ENCODE results near the gene ASS1. TPM values are rescaled to one million over a fixed set of nuclear protein-coding genes. Genes with fewer than 3 reads are reported as not detected.

The ASS1 gene
- total RNA-seq, 3 donors from 2014 or later (not counting 1 experiment from before 2014, with no cell fraction given): 1.3 TPM; not detected in 2

DNA sequence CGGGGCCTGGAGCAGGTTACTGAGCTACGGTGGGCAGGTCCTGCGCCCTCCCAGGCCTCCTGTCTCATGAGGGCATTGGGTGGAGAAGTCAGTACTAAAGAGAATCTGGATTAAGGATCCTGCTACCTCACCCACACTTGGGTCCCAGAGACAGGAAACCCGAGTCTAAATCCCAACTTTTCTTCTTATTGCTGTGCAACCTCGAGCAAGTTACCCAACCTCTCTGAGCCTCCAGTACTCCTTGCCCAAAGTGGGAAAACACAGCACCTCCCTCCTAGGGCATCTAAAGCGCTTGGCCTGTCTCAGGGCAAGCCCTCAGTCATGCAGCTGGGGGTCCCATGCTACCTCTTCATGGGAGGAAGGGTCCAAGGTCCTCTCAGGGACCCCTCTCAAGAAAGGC, 28.2 kb downstream of the ASS1 start:
- Mint-ChIP-seq H3K27ac (no peak overlapping the region), H3K4me3 (no peak overlapping the region), H3K36me3 (no peaks in the 10 kb centered on the region), H3K4me1 (no peaks in the 10 kb centered on the region), H3K27me3 (ENCODE audit: low read depth in 2 of 2) (peaks cover 8 to 16% of the 10 kb centered on the region in 2 donors), H3K9me3 (no peaks in the 10 kb centered on the region)
- Histone ChIP-seq H3K9me3 (ENCODE audit: control insufficient read depth, insufficient read depth, low read length) (no peaks in the 10 kb centered on the region), H3K27me3 (ENCODE audit: control insufficient read depth, insufficient read depth, low read length) (peaks cover 8% of the 10 kb centered on the region), H3K4me3 (ENCODE audit: low read length) (no peak overlapping the region), H3K4me1 (ENCODE audit: control insufficient read depth, insufficient read depth, low read length) (no peaks in the 10 kb centered on the region), H3K27ac (ENCODE audit: low read length) (no peak overlapping the region), H3K36me3 (ENCODE audit: control insufficient read depth, insufficient read depth, low read length) (no peaks in the 10 kb centered on the region)
- intact Hi-C loops (cut with micrococcal nuclease): no loop called here
- DNase-seq (no peak), ATAC-seq (no peak)
- no peak for TF ChIP-seq CTCF (IDR thresholded peaks at IDR 0.05)
- WGBS (ENCODE audit: insufficient coverage): 82% methylated on average over 6 of the region's 6 CpGs

DNA sequence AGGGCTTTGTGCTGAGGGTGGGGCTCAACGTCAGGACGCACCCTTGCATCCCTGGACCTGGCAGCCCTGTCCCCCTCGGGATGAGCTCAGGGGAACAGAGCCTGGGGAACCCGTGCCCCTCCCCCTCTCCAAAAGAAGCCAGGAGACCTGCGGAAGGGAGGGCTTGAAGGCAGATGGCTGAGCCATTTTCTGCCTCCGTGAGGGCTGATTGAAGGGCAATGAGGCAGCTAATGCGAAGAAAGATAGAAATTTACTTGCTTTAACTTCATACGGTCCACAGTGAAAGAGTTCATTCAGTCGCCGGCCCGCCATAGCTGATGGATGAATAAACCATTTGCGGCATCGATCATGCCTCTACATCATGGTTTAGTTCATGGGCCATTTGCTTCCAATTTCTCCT, 28.8 kb downstream of the ASS1 start:
- Histone ChIP-seq H3K27ac (ENCODE audit: low read length) (no peak overlapping the region), H3K27me3 (ENCODE audit: control insufficient read depth, insufficient read depth, low read length) (peaks cover 8% of the 10 kb centered on the region), H3K4me3 (ENCODE audit: low read length) (no peak overlapping the region), H3K36me3 (ENCODE audit: control insufficient read depth, insufficient read depth, low read length) (no peaks in the 10 kb centered on the region), H3K9me3 (ENCODE audit: control insufficient read depth, insufficient read depth, low read length) (no peaks in the 10 kb centered on the region), H3K4me1 (ENCODE audit: control insufficient read depth, insufficient read depth, low read length) (no peaks in the 10 kb centered on the region)
- H3K27me3 Mint-ChIP-seq (ENCODE audit: low read depth in 2 of 2): peaks cover 8 to 16% of the 10 kb centered on the region in 2 donors
- H3K9me3 Mint-ChIP-seq: no peaks in the 10 kb centered on the region
- ATAC-seq (no peak), DNase-seq (no peak)
- intact Hi-C loops (cut with micrococcal nuclease): no loop called here
- H3K36me3 Mint-ChIP-seq: no peaks in the 10 kb centered on the region
- TF ChIP-seq CTCF (IDR thresholded peaks at IDR 0.05): no peak
- no peak overlapping the region for H3K27ac Mint-ChIP-seq
- WGBS (ENCODE audit: insufficient coverage): 55% methylated on average over 13 of the region's 13 CpGs
- H3K4me3 Mint-ChIP-seq: no peak overlapping the region
- H3K4me1 Mint-ChIP-seq: no peaks in the 10 kb centered on the region

DNA sequence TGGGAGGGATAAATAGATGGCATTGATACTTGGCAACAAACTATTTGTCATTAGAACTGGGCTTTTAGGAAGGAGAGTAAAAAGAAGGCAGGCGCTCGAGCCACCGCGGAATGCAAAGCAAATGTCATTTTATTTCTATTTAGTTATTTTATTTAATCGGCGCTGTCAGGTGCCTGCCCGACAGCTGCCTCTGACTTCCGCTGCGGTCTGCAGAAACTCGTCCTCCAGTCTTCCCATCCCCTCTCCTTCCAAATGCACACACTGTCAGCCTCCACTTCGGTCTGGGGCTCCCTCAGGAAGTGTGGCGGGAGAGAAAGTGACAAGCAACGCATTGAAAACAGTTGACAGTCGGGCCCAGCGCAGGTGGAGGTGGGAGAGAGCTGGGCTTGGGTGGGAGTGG, 29.3 kb downstream of the ASS1 start:
- no peak for TF ChIP-seq CTCF (IDR thresholded peaks at IDR 0.05)
- H3K4me1 Mint-ChIP-seq: no peaks in the 10 kb centered on the region
- no peak overlapping the region for H3K27ac Mint-ChIP-seq
- no peak overlapping the region for H3K4me3 ChIP-seq (ENCODE audit: low read length)
- H3K27me3 ChIP-seq (ENCODE audit: control insufficient read depth, insufficient read depth, low read length): peaks cover 8% of the 10 kb centered on the region
- H3K27me3 Mint-ChIP-seq (ENCODE audit: low read depth in 2 of 2): peaks cover 8 to 16% of the 10 kb centered on the region in 2 donors
- no peaks in the 10 kb centered on the region for H3K36me3 ChIP-seq (ENCODE audit: control insufficient read depth, insufficient read depth, low read length)
- 59% methylated on average over 15 of the region's 15 CpGs for WGBS (ENCODE audit: insufficient coverage)
- no peaks in the 10 kb centered on the region for H3K9me3 Mint-ChIP-seq
- no peak for DNase-seq
- ATAC-seq: no peak
- H3K27ac ChIP-seq (ENCODE audit: low read length): no peak overlapping the region
- H3K4me1 ChIP-seq (ENCODE audit: control insufficient read depth, insufficient read depth, low read length): no peaks in the 10 kb centered on the region
- intact Hi-C loops (cut with micrococcal nuclease): no loop called here
- no peak overlapping the region for H3K4me3 Mint-ChIP-seq
- no peaks in the 10 kb centered on the region for H3K9me3 ChIP-seq (ENCODE audit: control insufficient read depth, insufficient read depth, low read length)
- H3K36me3 Mint-ChIP-seq: no peaks in the 10 kb centered on the region

GRCh38 chr9:130476151-130476730, 31.5 kb downstream of the ASS1 start:
- no peaks in the 10 kb centered on the region for H3K9me3 Mint-ChIP-seq
- no peak for TF ChIP-seq CTCF (IDR thresholded peaks at IDR 0.05)
- intact Hi-C loops (cut with micrococcal nuclease): no loop called here
- peaks cover 1 to 12% of the 10 kb centered on the region in 2 donors for H3K27me3 Mint-ChIP-seq (ENCODE audit: low read depth in 2 of 2)
- Histone ChIP-seq H3K9me3 (ENCODE audit: control insufficient read depth, insufficient read depth, low read length) (no peaks in the 10 kb centered on the region), H3K27ac (ENCODE audit: low read length) (no peak overlapping the region), H3K36me3 (ENCODE audit: control insufficient read depth, insufficient read depth, low read length) (no peaks in the 10 kb centered on the region), H3K4me1 (ENCODE audit: control insufficient read depth, insufficient read depth, low read length) (no peaks in the 10 kb centered on the region), H3K4me3 (ENCODE audit: low read length) (no peak overlapping the region), H3K27me3 (ENCODE audit: control insufficient read depth, insufficient read depth, low read length) (peaks cover 8% of the 10 kb centered on the region)
- 84% methylated on average over 20 of the region's 21 CpGs for WGBS (ENCODE audit: insufficient coverage)
- DNase-seq: no peak
- H3K4me1 Mint-ChIP-seq: no peaks in the 10 kb centered on the region
- no peak overlapping the region for H3K4me3 Mint-ChIP-seq
- ATAC-seq: no peak
- H3K36me3 Mint-ChIP-seq: no peaks in the 10 kb centered on the region
- H3K27ac Mint-ChIP-seq: no peak overlapping the region
